ENCODE results near the gene SLAIN2. TPM values are rescaled to one million over a fixed set of nuclear protein-coding genes. Genes with fewer than 3 reads are reported as not detected.
"Not testable (repeated sequence)": the region's sequence is repeated elsewhere in the genome, so short reads cannot be mapped to it uniquely, and the experiment has no call there.

Gene SLAIN2
- polyA plus RNA-seq, 12 donors: 55.7 to 115 (median 65.8) TPM; not detected in 1

- no peak for DNase-seq
Measured at GRCh38 chr4:48431401-48431800, 90.1 kb downstream of the SLAIN2 start.

- no peak for DNase-seq
Measured at GRCh38 chr4:48432017-48432416, 90.7 kb downstream of the SLAIN2 start.

DNA sequence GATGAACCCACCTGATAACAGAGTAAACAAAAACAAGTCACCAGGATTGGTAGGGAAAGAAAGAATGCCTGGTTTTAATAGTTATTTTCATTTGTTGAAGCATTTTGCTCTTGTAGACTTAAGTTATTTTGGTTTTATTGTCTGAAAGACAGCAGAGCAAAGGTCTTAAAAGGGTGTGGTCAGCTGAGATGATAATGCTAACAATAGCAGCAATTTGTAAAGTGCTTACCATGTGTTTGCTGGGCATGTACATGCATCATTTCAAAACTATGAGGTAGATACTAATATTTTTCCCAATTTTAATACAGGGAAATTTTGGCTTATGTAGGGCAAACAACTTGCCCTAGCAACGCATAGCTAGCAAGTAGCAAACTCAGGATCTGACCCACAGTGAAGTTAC is 95.0 kb downstream of the SLAIN2 start:
- DNase-seq: no peak

GRCh38 chr4:48439988-48440387 is 98.7 kb downstream of the SLAIN2 start:
- no peak for DNase-seq

GRCh38 chr4:48440914-48441313 is 99.6 kb downstream of the SLAIN2 start:
- not testable (repeated sequence) for DNase-seq

DNA sequence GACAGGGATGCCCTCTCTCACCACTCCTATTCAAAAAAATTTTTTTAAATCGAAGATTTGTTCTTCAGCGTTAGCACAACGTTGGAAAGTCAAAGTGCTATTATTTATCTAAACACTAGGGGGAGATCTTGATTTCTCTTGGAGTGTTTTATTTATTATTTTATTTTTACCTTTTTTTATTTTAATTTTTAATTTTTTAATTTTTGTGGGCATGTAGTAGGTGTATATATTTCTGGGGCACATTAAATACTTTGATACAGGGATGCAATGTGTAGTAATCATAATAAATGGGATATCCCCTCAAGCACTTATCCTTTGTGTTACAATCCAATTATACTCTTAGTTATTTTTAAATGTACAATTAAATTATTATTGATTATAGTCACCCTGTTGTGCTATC is 104.4 kb downstream of the SLAIN2 start:
- no peak for DNase-seq

GRCh38 chr4:48446642-48447041 is 105.3 kb downstream of the SLAIN2 start:
- no peak for DNase-seq

- DNase-seq: no peak
Measured at GRCh38 chr4:48449151-48449550, 107.8 kb downstream of the SLAIN2 start.

GRCh38 chr4:48450740-48451139 is 109.4 kb downstream of the SLAIN2 start:
- DNase-seq: no peak

DNA sequence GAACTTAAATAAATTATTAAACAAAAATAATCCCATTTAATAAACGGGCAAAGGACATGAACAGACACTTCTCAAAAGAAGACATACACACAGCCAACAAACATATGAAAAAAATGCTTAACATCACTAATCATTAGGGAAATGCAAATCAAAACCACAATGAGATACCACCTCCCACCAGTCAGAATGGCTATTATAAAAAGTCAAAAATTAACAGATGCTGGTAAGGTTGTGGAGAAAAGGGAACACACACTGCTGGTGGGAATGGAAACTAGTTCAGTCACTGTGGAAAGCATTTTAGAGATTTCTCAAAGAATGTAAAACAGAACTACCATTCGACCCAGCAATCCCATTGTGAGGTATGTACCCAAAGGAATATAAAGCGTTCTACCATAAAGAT is 110.3 kb downstream of the SLAIN2 start:
- DNase-seq: not testable (repeated sequence)

GRCh38 chr4:48454591-48454990 is 113.3 kb downstream of the SLAIN2 start:
- no peak for DNase-seq

GRCh38 chr4:48461000-48461399 is 119.7 kb downstream of the SLAIN2 start:
- no peak for DNase-seq

DNA sequence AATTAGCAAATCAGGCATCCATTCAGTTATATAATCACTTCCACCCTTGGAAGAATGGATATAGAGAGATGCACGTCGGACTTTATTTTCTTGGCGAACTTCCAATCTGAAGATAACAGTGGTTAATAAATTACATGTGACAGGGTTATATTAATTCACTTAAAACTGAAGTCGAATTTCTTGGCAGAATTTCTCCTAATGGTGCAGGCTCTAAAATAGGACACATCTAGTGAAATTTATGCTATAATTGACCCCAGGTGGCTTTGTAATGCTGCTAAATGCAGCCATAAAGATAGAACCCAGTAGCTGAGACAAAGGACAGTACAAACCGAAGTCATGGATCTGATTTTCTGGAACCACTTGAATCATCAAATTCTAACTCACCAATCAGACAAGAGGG is 121.0 kb downstream of the SLAIN2 start:
- no peak for DNase-seq

GRCh38 chr4:48467442-48467841 is 126.1 kb downstream of the SLAIN2 start:
- no peak for DNase-seq

GRCh38 chr4:48467891-48468290 is 126.6 kb downstream of the SLAIN2 start:
- DNase-seq: no peak

- no peak for DNase-seq
Measured at GRCh38 chr4:48470137-48470536, 128.8 kb downstream of the SLAIN2 start.

- DNase-seq: no peak
Measured at GRCh38 chr4:48470570-48470969, 129.2 kb downstream of the SLAIN2 start.

DNA sequence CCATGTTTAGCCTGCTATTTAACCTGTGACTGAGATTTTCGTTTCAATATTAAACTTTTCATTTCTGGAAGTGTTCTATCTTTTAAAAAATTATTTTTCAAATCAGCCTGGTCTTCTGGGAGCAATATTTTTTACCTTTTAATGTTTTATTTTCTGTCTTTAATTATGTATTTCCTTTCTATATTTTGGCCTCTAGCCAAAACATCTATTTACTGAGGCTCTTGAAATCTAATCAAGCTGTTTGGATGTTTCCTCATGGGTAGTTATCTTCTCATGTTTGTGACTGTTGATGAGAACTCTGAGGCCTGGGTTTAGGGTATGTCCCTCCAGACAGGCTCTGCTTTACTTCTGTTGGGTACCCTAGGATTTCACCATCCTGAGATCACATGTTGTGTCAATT is 131.5 kb downstream of the SLAIN2 start:
- no peak for DNase-seq

- DNase-seq: no peak
Measured at GRCh38 chr4:48475770-48476169, 134.4 kb downstream of the SLAIN2 start.

Other genes starting within 250 kb of the SLAIN2 start
- gene TXK, start 207.3 kb upstream of the SLAIN2 start, polyA plus RNA-seq (ENCODE audit: insufficient read length in 12 of 12): 1 to 10 TPM in 2 of 12 donors, under 1 TPM in 8, not detected in 2; 0.36 to 1.9 (median 0.63) TPM
- 1 to 10 TPM in 5 of 12 donors, under 1 TPM in 5, not detected in 2; 0.49 to 3.3 (median 1.0) TPM for gene TEC, start 71.7 kb upstream of the SLAIN2 start, polyA plus RNA-seq (ENCODE audit: insufficient read length in 12 of 12)
- 1 to 10 TPM in 1 of 12 donors, under 1 TPM in 9, not detected in 2; 0.18 to 1.1 (median 0.65) TPM for gene SLC10A4, start 141.8 kb downstream of the SLAIN2 start, polyA plus RNA-seq (ENCODE audit: insufficient read length in 12 of 12)
- not detected for gene ZAR1, start 148.7 kb downstream of the SLAIN2 start, polyA plus RNA-seq (ENCODE audit: insufficient read length in 12 of 12)

Measured in muscle of arm (tissue), 12 donors.